Measurements from ENCODE around the gene MYO1F. TPM values are rescaled to one million over a fixed set of nuclear protein-coding genes. Genes with fewer than 3 reads are reported as not detected.
"Not testable (repeated sequence)": the region's sequence is repeated elsewhere in the genome, so short reads cannot be mapped to it uniquely, and the experiment has no call there.

The MYO1F gene
- total RNA-seq, 2 experiments from 2014 or later = 48.7 to 50.1 TPM

GRCh38 chr19:8530061-8530679 lies 47.1 kb downstream of the MYO1F start:
- H3K27me3 Mint-ChIP-seq = no peaks in the 10 kb centered on the region
- peaks cover 27% of the 10 kb centered on the region for H3K36me3 Mint-ChIP-seq
- H3K27ac Mint-ChIP-seq = no peak overlapping the region
- POLR2A ChIA-PET = interaction anchor here (1.3 to 1.7 kb wide), 2 partner anchors 12 to 16 kb away, joined by 3 to 4 read pairs; partner anchors contain the start of gene ZNF414
- CTCF ChIA-PET = interaction anchor here (0.6 kb wide), 1 partner anchor 52 kb away, joined by 3 read pairs; no protein-coding TSS in a partner anchor
- H3K4me1 Mint-ChIP-seq (ENCODE audit: low read depth) = peaks cover 10% of the 10 kb centered on the region
- no peak for DNase-seq
- intact Hi-C loops (cut with micrococcal nuclease) = no loop called here
- H3K9me3 Mint-ChIP-seq = no peaks in the 10 kb centered on the region
- H3K4me3 Mint-ChIP-seq = no peak overlapping the region

DNA sequence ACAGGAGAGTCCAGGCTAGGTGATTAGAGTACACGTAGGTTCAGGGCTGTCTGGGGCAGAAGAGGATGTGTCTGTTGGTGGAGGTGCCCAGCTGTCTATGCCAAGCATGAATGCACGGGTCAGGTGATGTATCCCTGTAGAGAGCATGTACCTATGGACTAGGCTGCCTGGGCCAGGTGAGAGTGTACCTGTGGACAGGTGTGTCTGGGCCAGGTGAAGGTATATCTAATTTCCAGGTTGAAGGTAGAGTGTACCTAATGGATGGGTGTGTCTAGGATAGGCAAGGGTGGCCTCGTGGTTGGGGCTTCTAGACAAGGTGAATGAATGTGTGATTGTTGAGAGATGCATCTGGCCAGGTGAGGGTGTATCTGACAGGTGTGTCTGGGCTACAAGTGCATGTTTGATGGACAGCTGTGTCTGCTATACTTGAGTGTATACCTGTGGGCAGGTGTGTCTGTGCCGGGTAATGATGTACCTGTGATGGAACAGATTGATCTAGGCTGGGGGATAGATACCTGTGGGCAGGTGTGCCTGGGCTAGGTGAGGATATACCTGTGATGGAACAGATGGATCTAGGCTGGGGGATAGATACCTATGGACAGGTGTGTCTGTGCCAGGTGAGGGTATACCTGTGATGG lies 47.8 kb downstream of the MYO1F start:
- Mint-ChIP-seq H3K4me1 (ENCODE audit: low read depth) (peaks cover 10% of the 10 kb centered on the region), H3K27ac (no peak overlapping the region), H3K9me3 (no peaks in the 10 kb centered on the region), H3K27me3 (no peaks in the 10 kb centered on the region), H3K36me3 (peaks cover 30% of the 10 kb centered on the region), H3K4me3 (no peak overlapping the region)
- POLR2A ChIA-PET = no interaction called here
- CTCF ChIA-PET = no interaction called here
- intact Hi-C loops (cut with micrococcal nuclease) = no loop called here
- DNase-seq = no peak

GRCh38 chr19:8528500-8528899 lies 48.7 kb downstream of the MYO1F start:
- ChIA-PET CTCF (interaction anchor here (1.4 kb wide), 1 partner anchor 51 kb away, joined by 3 read pairs; no protein-coding TSS in a partner anchor), POLR2A (interaction anchor here (0.9 kb wide), 1 partner anchor 41 kb away, joined by 4 read pairs; no protein-coding TSS in a partner anchor)
- DNase-seq = no peak
- H3K4me3 Mint-ChIP-seq = no peak overlapping the region
- H3K9me3 Mint-ChIP-seq = no peaks in the 10 kb centered on the region
- H3K27me3 Mint-ChIP-seq = no peaks in the 10 kb centered on the region
- H3K36me3 Mint-ChIP-seq = peaks cover 30% of the 10 kb centered on the region
- no peak overlapping the region for H3K27ac Mint-ChIP-seq
- intact Hi-C loops (cut with micrococcal nuclease) = no loop called here
- peaks cover 10% of the 10 kb centered on the region for H3K4me1 Mint-ChIP-seq (ENCODE audit: low read depth)

DNA sequence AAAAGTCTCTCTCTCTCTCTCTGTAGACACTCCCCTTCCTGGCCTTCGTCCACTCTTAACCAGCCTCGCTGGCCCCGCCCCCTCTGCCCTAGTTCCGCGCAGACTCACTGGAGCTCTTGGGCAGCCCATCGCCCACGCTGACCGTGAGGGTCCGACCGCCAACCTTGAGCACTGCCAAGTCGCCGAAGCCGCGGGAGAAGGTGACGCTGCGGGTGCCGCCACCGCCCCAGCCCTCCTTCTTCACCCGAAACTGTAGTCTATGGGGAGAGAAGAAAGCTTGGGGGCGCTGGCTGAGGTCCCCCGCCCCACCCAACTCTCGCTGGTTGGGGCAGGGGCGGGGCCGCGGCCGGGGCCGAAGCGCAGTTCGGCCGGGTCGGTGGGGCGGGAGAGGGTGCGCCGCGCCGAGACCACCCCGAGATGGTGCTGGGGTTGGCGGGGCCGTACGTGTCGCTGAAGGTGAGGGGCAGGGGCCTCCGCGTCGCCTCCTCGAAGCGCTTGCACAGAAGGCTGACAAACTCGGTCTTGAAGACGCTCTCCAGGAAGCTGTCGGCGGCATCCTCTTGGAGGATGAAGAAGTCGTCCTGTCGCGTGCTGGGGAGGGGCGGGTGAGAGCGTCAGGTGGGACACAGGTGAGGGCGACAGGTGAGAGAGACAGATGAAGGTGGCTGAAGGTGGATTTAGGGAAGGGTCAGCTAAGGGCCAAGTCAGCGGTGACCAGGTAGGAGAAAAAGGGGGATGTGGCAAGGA lies 50.7 kb downstream of the MYO1F start:
- no peak for DNase-seq
- CTCF ChIA-PET = no interaction called here
- Mint-ChIP-seq H3K9me3 (no peaks in the 10 kb centered on the region), H3K4me1 (ENCODE audit: low read depth) (peaks cover 10% of the 10 kb centered on the region), H3K27me3 (no peaks in the 10 kb centered on the region), H3K4me3 (no peak overlapping the region), H3K27ac (no peak overlapping the region), H3K36me3 (peaks cover 28% of the 10 kb centered on the region)
- intact Hi-C loops (cut with micrococcal nuclease) = no loop called here
- POLR2A ChIA-PET = no interaction called here

DNA sequence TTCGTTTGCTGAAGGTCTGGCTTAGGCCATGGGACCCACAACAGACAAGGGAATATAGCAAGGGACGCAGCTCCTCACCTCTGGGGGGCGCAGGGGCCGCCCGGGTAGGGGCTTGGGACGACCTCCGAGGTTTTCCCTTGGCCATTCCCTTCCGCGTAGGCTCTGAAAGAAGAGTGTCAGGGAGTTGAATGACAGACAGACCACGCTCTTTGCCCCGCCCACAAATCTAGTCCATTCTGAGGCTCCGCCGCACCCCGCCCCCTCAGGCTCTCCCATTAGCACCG lies 51.9 kb downstream of the MYO1F start:
- intact Hi-C loops (cut with micrococcal nuclease) = no loop called here
- ChIA-PET POLR2A (interaction anchor here (1.2 kb wide), 1 partner anchor 11 kb away, joined by 3 read pairs; the partner anchor contains the start of gene ZNF414), CTCF (interaction anchor here (1.1 kb wide), 1 partner anchor 54 kb away, joined by 7 read pairs; no protein-coding TSS in a partner anchor)
- no peak overlapping the region for H3K27ac Mint-ChIP-seq
- H3K4me3 Mint-ChIP-seq = no peak overlapping the region
- no peaks in the 10 kb centered on the region for H3K9me3 Mint-ChIP-seq
- H3K4me1 Mint-ChIP-seq (ENCODE audit: low read depth) = peaks cover 10% of the 10 kb centered on the region
- DNase-seq = no peak
- peaks cover 28% of the 10 kb centered on the region for H3K36me3 Mint-ChIP-seq
- H3K27me3 Mint-ChIP-seq = no peaks in the 10 kb centered on the region

DNA sequence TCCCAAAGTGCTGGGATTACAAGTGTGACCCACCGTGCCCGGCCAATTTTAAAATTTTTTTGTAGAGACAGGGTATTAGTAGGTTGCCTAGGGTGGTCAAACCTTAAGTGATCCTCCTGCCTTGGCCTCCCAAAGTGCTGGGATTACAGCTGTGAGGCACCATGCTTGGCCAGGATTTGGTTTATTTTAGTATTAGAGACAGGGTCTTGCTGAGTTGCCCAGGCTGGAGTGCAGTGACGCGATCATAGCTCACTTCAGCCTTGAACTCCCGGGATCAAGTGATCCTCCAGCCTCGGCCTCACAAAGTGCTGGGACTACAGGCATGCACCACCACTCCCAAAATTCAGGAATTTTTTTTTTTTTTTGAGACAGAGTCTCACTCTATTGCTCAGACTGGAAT lies 57.9 kb downstream of the MYO1F start:
- intact Hi-C loops (cut with micrococcal nuclease) = no loop called here
- H3K4me3 Mint-ChIP-seq = no peak overlapping the region
- H3K9me3 Mint-ChIP-seq = no peaks in the 10 kb centered on the region
- no peak overlapping the region for H3K27ac Mint-ChIP-seq
- H3K4me1 Mint-ChIP-seq (ENCODE audit: low read depth) = peaks cover 34% of the 10 kb centered on the region
- H3K36me3 Mint-ChIP-seq = no peaks in the 10 kb centered on the region
- POLR2A ChIA-PET = interaction anchor here (0.7 kb wide), 1 partner anchor 464 kb away, joined by 4 read pairs; no protein-coding TSS in a partner anchor
- CTCF ChIA-PET = interaction anchor here (1.0 to 7.0 kb wide), 2 partner anchors 60 to 106 kb away, joined by 4 to 93 read pairs; partner anchors contain the start of genes MARCHF2 and MYO1F
- DNase-seq = no peak
- no peaks in the 10 kb centered on the region for H3K27me3 Mint-ChIP-seq

- no peaks in the 10 kb centered on the region for H3K36me3 Mint-ChIP-seq
- no peaks in the 10 kb centered on the region for H3K9me3 Mint-ChIP-seq
- H3K4me3 Mint-ChIP-seq = no peak overlapping the region
- H3K27me3 Mint-ChIP-seq = no peaks in the 10 kb centered on the region
- DNase-seq = peak; percentile 29
- POLR2A ChIA-PET = no interaction called here
- intact Hi-C loops (cut with micrococcal nuclease) = no loop called here
- CTCF ChIA-PET = interaction anchor here (0.6 to 7.0 kb wide), 5 partner anchors 10 to 164 kb away, joined by 3 to 93 read pairs (median 3); partner anchors contain the start of genes MARCHF2 and MYO1F
- peak overlapping the region; percentile 93 for H3K27ac Mint-ChIP-seq
- H3K4me1 Mint-ChIP-seq (ENCODE audit: low read depth) = peaks cover 38% of the 10 kb centered on the region
These were observed 58.7 kb downstream of the MYO1F start for GRCh38 chr19:8518536-8518935.

GRCh38 chr19:8517551-8518442 lies 59.4 kb downstream of the MYO1F start:
- peak; percentile 67 for DNase-seq
- ChIA-PET POLR2A (no interaction called here), CTCF (interaction anchor here (1.8 to 7.0 kb wide), 3 partner anchors 12 to 104 kb away, joined by 5 to 93 read pairs (median 13); partner anchors contain the start of genes MARCHF2 and MYO1F)
- H3K4me1 Mint-ChIP-seq (ENCODE audit: low read depth) = peaks cover 43% of the 10 kb centered on the region
- peak overlapping the region; percentile 35 for H3K4me3 Mint-ChIP-seq
- H3K27ac Mint-ChIP-seq = peak overlapping the region; percentile 93
- intact Hi-C loops (cut with micrococcal nuclease) = no loop called here
- no peaks in the 10 kb centered on the region for H3K9me3 Mint-ChIP-seq
- H3K36me3 Mint-ChIP-seq = no peaks in the 10 kb centered on the region
- no peaks in the 10 kb centered on the region for H3K27me3 Mint-ChIP-seq

- peak; percentile 79 for DNase-seq
- intact Hi-C loops (cut with micrococcal nuclease) = loop anchor here (1.0 to 2.0 kb wide), 3 partner anchors 54 to 71 kb away; partner anchors contain the start of gene HNRNPM
- H3K4me3 Mint-ChIP-seq = peak overlapping the region; percentile 92
- H3K4me1 Mint-ChIP-seq (ENCODE audit: low read depth) = peaks cover 49% of the 10 kb centered on the region
- no peaks in the 10 kb centered on the region for H3K27me3 Mint-ChIP-seq
- no peaks in the 10 kb centered on the region for H3K9me3 Mint-ChIP-seq
- H3K36me3 Mint-ChIP-seq = peaks cover 3% of the 10 kb centered on the region
- H3K27ac Mint-ChIP-seq = peak overlapping the region; percentile 99
- ChIA-PET POLR2A (interaction anchor here (1.0 to 2.9 kb wide), 4 partner anchors 54 to 71 kb away, joined by 3 to 23 read pairs (median 4); partner anchors contain the start of gene MYO1F), CTCF (interaction anchor here (1.8 to 7.0 kb wide), 3 partner anchors 9 to 64 kb away, joined by 5 to 93 read pairs (median 13); partner anchors contain the start of gene MYO1F)
These were observed 61.9 kb downstream of the MYO1F start for GRCh38 chr19:8515317-8515716.

DNA sequence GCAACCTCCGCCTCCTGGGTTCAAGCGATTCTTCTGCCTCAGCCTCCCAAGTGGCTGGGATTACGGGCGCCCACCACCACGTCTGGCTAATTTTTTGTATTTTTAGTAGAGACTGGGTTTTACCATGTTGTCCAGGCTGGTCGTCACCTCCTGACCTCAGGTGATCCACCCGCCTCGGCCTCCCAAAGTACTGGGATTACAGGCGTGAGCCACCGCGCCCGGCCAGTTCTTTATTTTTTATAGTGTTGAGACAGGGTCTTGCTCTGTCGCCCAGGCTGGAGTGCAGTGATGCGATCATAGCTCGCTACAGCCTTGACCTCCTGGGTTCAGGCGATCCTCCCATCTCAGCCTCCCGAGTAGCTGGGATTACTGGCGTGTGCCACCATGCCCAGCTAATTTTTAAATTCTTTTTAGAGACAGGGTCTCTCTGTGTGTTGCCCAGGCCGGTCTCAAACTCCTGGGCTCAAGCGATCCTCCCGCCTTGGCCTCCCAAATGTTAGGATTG lies 62.7 kb downstream of the MYO1F start:
- H3K27ac Mint-ChIP-seq = peak overlapping the region; percentile 99
- H3K4me3 Mint-ChIP-seq = peak overlapping the region; percentile 92
- not testable (repeated sequence) for H3K27me3 Mint-ChIP-seq, H3K9me3 Mint-ChIP-seq, H3K36me3 Mint-ChIP-seq
- peaks cover 49% of the 10 kb centered on the region for H3K4me1 Mint-ChIP-seq (ENCODE audit: low read depth)
- ChIA-PET CTCF (interaction anchor here (0.8 to 7.0 kb wide), 9 partner anchors 9 to 180 kb away, joined by 3 to 93 read pairs (median 7); partner anchors contain the start of genes MARCHF2 and MYO1F), POLR2A (interaction anchor here (1.0 to 2.9 kb wide), 12 partner anchors 16 to 193 kb away, joined by 3 to 23 read pairs (median 6); partner anchors contain the start of genes HNRNPM, MARCHF2, MYO1F and NDUFA7)
- intact Hi-C loops (cut with micrococcal nuclease) = loop anchor here (1.0 to 2.0 kb wide), 3 partner anchors 55 to 70 kb away; partner anchors contain the start of gene HNRNPM
- peak; percentile 25 for DNase-seq

All from activated CD4-positive, alpha-beta memory T cell treated with anti-CD3 and anti-CD28 coated beads for 36 hours (primary cell).